Anterior cingulate cortex (tissue), 58 donors: ENCODE measurements around the gene USP3.
"Not testable (repeated sequence)": the region's sequence is repeated elsewhere in the genome, so short reads cannot be mapped to it uniquely, and the experiment has no call there.

Experiments used
- DNase-seq, 58 donors: peaks; one replicate each; lab custom pipeline; 2025; lab: John Stamatoyannopoulos, UW

Gene USP3

GRCh38 chr15:63601026-63601703 is 96.8 kb downstream of the USP3 start:
- DNase-seq, result peak in 19 of 58 donors; percentile 16 to 77 (median 58)

GRCh38 chr15:63601704-63602185 is 97.4 kb downstream of the USP3 start:
- peak in 1 of 58 donors; percentile 19 for DNase-seq

- no peak for DNase-seq
Measured at GRCh38 chr15:63602595-63602994, 98.2 kb downstream of the USP3 start.

GRCh38 chr15:63603516-63603915 is 99.1 kb downstream of the USP3 start:
- DNase-seq, result peak in 19 of 58 donors; percentile 17 to 53 (median 37)

GRCh38 chr15:63604281-63604680 is 99.9 kb downstream of the USP3 start:
- no peak for DNase-seq

- DNase-seq, result no peak
Measured at GRCh38 chr15:63605036-63605435, 100.6 kb downstream of the USP3 start.

GRCh38 chr15:63605816-63606215 is 101.4 kb downstream of the USP3 start:
- no peak for DNase-seq

GRCh38 chr15:63606308-63606707 is 101.9 kb downstream of the USP3 start:
- no peak for DNase-seq

- DNase-seq, result no peak
Measured at GRCh38 chr15:63608989-63609388, 104.6 kb downstream of the USP3 start.

- DNase-seq, result no peak
Measured at GRCh38 chr15:63609448-63609847, 105.1 kb downstream of the USP3 start.

- DNase-seq, result peak in 49 of 58 donors; percentile 28 to 86 (median 62)
Measured at GRCh38 chr15:63610209-63610841, 105.9 kb downstream of the USP3 start.

GRCh38 chr15:63611177-63611576 is 106.8 kb downstream of the USP3 start:
- peak in 17 of 58 donors; percentile 10 to 56 (median 33) for DNase-seq

- DNase-seq, result peak in 9 of 58 donors; percentile 26 to 71 (median 40)
Measured at GRCh38 chr15:63612300-63612699, 107.9 kb downstream of the USP3 start.

- DNase-seq, result no peak
Measured at GRCh38 chr15:63615935-63616334, 111.5 kb downstream of the USP3 start.

- DNase-seq, result not testable (repeated sequence)
Measured at GRCh38 chr15:63617147-63617546, 112.8 kb downstream of the USP3 start.

- DNase-seq, result not testable (repeated sequence)
Measured at GRCh38 chr15:63617627-63618026, 113.2 kb downstream of the USP3 start.

- not testable (repeated sequence) for DNase-seq
Measured at GRCh38 chr15:63620760-63621159, 116.4 kb downstream of the USP3 start.

GRCh38 chr15:63623232-63623969 is 119.0 kb downstream of the USP3 start:
- DNase-seq, result no peak

GRCh38 chr15:63626955-63627354 is 122.6 kb downstream of the USP3 start:
- no peak for DNase-seq

- DNase-seq, result peak in 30 of 58 donors; percentile 16 to 85 (median 34)
Measured at GRCh38 chr15:63628123-63628822, 123.9 kb downstream of the USP3 start.
